ENCODE results near the gene RNASE12. TPM values are rescaled to one million over a fixed set of nuclear protein-coding genes. Genes with fewer than 3 reads are reported as not detected.

RNASE12 gene
- total RNA-seq, 2 experiments from 2014 or later = not detected

DNA sequence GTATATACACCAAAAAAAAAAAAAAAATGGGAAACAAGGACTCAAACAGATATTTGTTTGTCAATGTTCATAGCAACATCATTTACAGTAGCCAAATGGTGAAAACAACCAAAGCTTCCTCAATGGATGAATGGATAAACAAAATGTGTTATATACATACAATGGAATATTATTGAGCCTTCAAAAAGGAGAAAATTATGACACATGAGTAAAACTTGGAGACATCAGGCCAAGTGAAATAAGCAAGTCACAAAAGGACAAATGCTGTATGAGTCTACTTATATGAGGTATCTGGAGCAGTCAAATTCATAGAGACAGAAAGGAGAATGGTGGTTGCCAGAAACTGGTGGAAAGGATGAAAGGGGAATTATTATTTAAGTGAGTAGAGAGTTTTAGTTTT is 38.2 kb downstream of the RNASE12 start:
- peaks cover 3% of the 10 kb centered on the region for H3K27me3 Mint-ChIP-seq
- CTCF ChIA-PET = no interaction called here
- no peaks in the 10 kb centered on the region for H3K9me3 Mint-ChIP-seq
- TF ChIP-seq, protein P1, sequence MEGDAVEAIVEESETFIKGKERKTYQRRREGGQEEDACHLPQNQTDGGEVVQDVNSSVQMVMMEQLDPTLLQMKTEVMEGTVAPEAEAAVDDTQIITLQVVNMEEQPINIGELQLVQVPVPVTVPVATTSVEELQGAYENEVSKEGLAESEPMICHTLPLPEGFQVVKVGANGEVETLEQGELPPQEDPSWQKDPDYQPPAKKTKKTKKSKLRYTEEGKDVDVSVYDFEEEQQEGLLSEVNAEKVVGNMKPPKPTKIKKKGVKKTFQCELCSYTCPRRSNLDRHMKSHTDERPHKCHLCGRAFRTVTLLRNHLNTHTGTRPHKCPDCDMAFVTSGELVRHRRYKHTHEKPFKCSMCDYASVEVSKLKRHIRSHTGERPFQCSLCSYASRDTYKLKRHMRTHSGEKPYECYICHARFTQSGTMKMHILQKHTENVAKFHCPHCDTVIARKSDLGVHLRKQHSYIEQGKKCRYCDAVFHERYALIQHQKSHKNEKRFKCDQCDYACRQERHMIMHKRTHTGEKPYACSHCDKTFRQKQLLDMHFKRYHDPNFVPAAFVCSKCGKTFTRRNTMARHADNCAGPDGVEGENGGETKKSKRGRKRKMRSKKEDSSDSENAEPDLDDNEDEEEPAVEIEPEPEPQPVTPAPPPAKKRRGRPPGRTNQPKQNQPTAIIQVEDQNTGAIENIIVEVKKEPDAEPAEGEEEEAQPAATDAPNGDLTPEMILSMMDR (IDR thresholded peaks at IDR 0.05) = no peak
- H3K4me1 Mint-ChIP-seq (ENCODE audit: low read depth) = no peaks in the 10 kb centered on the region
- POLR2A ChIA-PET = interaction anchor here (0.6 kb wide), 1 partner anchor 8 kb away, joined by 4 read pairs; the partner anchor contains the start of gene RNASE9
- H3K27ac Mint-ChIP-seq = no peak overlapping the region
- H3K4me3 Mint-ChIP-seq = no peak overlapping the region
- intact Hi-C loops (cut with micrococcal nuclease) = no loop called here
- DNase-seq (no peak), ATAC-seq (no peak)
- no peaks in the 10 kb centered on the region for H3K36me3 Mint-ChIP-seq (ENCODE audit: low read depth)

DNA sequence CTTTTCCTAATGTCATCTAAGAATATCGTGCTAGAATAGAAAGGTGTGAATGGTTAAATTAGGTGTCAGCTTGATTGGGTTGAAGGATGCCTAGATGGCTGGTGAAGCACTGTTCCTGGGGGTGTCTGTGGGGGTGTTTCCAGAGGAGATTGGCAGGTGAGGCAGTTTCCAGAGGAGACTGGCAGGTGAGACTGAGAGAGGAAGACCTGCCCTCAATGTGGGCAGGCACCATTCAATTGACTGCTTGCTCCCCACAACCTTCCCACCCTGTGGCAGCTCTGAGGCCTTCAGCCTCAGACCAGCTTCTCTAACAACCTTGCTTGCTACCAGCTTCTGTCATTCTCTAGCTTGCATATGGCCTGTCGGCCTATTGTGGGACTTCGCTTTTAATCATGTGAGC is 39.6 kb downstream of the RNASE12 start:
- intact Hi-C loops (cut with micrococcal nuclease) = no loop called here
- H3K4me3 Mint-ChIP-seq = no peak overlapping the region
- ATAC-seq = no peak
- no peaks in the 10 kb centered on the region for H3K36me3 Mint-ChIP-seq (ENCODE audit: low read depth)
- H3K27ac Mint-ChIP-seq = no peak overlapping the region
- no peak for DNase-seq
- H3K27me3 Mint-ChIP-seq = peaks cover 3% of the 10 kb centered on the region
- no peaks in the 10 kb centered on the region for H3K4me1 Mint-ChIP-seq (ENCODE audit: low read depth)
- ChIA-PET CTCF (no interaction called here), POLR2A (interaction anchor here (0.6 kb wide), 1 partner anchor 67 kb away, joined by 3 read pairs; no protein-coding TSS in a partner anchor)
- no peaks in the 10 kb centered on the region for H3K9me3 Mint-ChIP-seq
- TF ChIP-seq, protein P1 (IDR thresholded peaks at IDR 0.05) = no peak

DNA sequence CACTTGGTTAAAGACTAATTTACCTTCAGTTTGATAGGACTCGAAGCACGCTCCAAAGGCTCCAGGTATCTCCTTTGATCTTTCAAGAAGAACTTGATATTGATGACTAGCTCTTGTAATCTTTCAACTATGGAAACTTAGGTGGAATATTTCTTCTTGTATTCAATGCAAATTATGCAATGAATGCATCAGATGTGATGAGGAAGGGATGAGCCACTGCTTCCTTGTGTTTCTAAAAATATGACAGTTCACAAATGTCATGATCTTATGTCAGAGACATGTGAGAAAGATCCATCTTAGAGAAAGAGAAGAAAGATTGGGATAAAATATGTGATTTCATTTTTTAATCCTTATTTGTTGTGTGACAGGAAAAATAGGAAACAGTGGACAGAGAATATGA is 40.2 kb downstream of the RNASE12 start:
- TF ChIP-seq, protein P1 (IDR thresholded peaks at IDR 0.05) = no peak
- POLR2A ChIA-PET = interaction anchor here (0.6 kb wide), 1 partner anchor 67 kb away, joined by 3 read pairs; no protein-coding TSS in a partner anchor
- no peaks in the 10 kb centered on the region for H3K4me1 Mint-ChIP-seq (ENCODE audit: low read depth)
- H3K27me3 Mint-ChIP-seq = peaks cover 3% of the 10 kb centered on the region
- no peak overlapping the region for H3K27ac Mint-ChIP-seq
- no peaks in the 10 kb centered on the region for H3K9me3 Mint-ChIP-seq
- CTCF ChIA-PET = no interaction called here
- H3K4me3 Mint-ChIP-seq = no peak overlapping the region
- DNase-seq = no peak
- no peak for ATAC-seq
- no peaks in the 10 kb centered on the region for H3K36me3 Mint-ChIP-seq (ENCODE audit: low read depth)
- intact Hi-C loops (cut with micrococcal nuclease) = no loop called here

DNA sequence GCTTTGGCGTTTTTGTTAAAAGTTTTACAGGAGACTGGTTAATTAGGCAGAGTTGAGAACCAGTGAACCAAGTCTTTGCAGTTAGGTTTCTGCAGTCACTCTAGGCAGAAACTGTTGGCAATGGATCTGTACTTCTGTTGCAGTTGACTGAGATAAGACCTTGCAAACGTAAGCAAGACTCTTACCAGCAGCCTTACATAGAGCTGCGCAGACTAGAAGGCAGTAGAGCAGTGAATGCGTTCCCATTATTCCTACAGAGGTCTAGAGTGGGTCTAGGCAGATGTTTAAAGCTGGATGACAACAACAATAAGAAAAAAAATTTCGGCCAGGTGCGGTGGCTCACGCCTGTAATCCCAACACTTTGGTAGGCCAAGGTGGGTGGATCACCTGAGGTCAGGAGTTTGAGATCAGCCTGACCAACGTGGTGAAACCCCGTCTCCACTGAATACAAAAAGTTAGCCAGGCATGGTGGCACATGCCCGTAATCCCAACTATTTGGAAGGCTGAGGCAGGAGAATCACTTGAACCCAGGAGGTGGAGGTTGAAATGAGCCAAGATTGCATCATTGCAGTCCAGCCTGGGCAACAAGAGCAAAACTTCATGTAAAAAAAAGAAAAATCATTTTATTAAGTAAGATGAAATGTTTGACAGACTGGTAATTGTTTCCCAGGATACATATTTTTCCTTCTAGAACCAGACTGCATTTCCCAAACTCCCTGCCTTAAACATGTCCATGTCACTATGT is 42.6 kb downstream of the RNASE12 start:
- CTCF ChIA-PET = interaction anchor here (2.5 kb wide), 1 partner anchor 18 kb away, joined by 15 read pairs; no protein-coding TSS in a partner anchor
- H3K36me3 Mint-ChIP-seq (ENCODE audit: low read depth) = no peaks in the 10 kb centered on the region
- no peaks in the 10 kb centered on the region for H3K4me1 Mint-ChIP-seq (ENCODE audit: low read depth)
- H3K4me3 Mint-ChIP-seq = no peak overlapping the region
- DNase-seq (no peak), ATAC-seq (no peak)
- no peak overlapping the region for H3K27ac Mint-ChIP-seq
- POLR2A ChIA-PET = interaction anchor here (0.6 kb wide), 1 partner anchor 52 kb away, joined by 4 read pairs; no protein-coding TSS in a partner anchor
- intact Hi-C loops (cut with micrococcal nuclease) = no loop called here
- TF ChIP-seq, protein P1 (IDR thresholded peaks at IDR 0.05) = no peak
- peaks cover 4% of the 10 kb centered on the region for H3K27me3 Mint-ChIP-seq
- H3K9me3 Mint-ChIP-seq = no peaks in the 10 kb centered on the region

DNA sequence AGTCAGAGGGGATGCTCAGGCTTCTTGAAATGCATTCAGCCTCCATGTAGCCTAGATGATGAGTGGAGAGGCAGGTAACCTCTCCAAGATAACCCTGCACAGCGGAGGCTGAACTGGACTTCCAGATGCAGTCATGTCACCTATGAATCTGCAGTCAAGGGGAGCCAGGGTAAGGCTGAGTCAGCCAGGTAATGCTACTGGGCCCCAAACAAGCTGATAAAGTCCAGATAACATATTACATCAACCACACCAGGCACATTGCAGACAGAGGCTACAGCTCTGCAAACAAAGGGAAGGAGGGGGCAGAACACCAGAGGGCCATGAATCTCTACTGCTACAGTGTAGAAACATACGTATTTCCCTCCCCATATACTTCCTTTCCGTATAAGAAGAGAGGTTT is 44.3 kb downstream of the RNASE12 start:
- H3K27ac Mint-ChIP-seq = no peak overlapping the region
- intact Hi-C loops (cut with micrococcal nuclease) = no loop called here
- no peaks in the 10 kb centered on the region for H3K36me3 Mint-ChIP-seq (ENCODE audit: low read depth)
- TF ChIP-seq, protein P1 (IDR thresholded peaks at IDR 0.05) = no peak
- H3K4me3 Mint-ChIP-seq = no peak overlapping the region
- ChIA-PET POLR2A (no interaction called here), CTCF (interaction anchor here (2.5 kb wide), 1 partner anchor 16 kb away, joined by 15 read pairs; no protein-coding TSS in a partner anchor)
- DNase-seq (no peak), ATAC-seq (no peak)
- peaks cover 4% of the 10 kb centered on the region for H3K27me3 Mint-ChIP-seq
- H3K9me3 Mint-ChIP-seq = no peaks in the 10 kb centered on the region
- no peaks in the 10 kb centered on the region for H3K4me1 Mint-ChIP-seq (ENCODE audit: low read depth)

All from activated CD8-positive, alpha-beta T cell treated with anti-CD3 and anti-CD28 coated beads for 36 hours (primary cell).